Adipocyte (in vitro differentiated cells): ENCODE data around the gene SLC19A1.
"Not testable (repeated sequence)": the region's sequence is repeated elsewhere in the genome, so short reads cannot be mapped to it uniquely, and the experiment has no call there.

ENCODE experiments used
- DNase-seq: peaks from one replicate; pipeline ENCODE4 v3.0.0-alpha.2; 2015; ENCODE audit warnings: low read depth
- H3K27me3 ChIP-seq: replicated peaks from 2 replicates; pipeline ENCODE4 v1.7.0; 2013; ENCODE audit warnings: mild to moderate bottlenecking, low read length, moderate library complexity; ENCODE audit not compliant: control insufficient read depth, insufficient read depth
- H3K36me3 ChIP-seq: 2 replicates; pipeline ENCODE4 v1.7.0; 2013; ENCODE audit warnings: low read length, mild to moderate bottlenecking, moderate library complexity; ENCODE audit not compliant: control insufficient read depth, insufficient read depth, severe bottlenecking
- H3K4me1 ChIP-seq: 2 replicates; pipeline ENCODE4 v1.7.0; 2013; ENCODE audit warnings: mild to moderate bottlenecking, low read length, moderate library complexity; ENCODE audit not compliant: control insufficient read depth, insufficient read depth
- H3K4me3 ChIP-seq: 2 replicates; pipeline ENCODE4 v1.7.0; 2013; ENCODE audit warnings: mild to moderate bottlenecking, low read length, moderate library complexity
- H3K9ac ChIP-seq: 2 replicates; pipeline ENCODE4 v1.7.0; 2013; ENCODE audit warnings: mild to moderate bottlenecking, low read length, moderate library complexity
- H3K9me3 ChIP-seq: 2 replicates; pipeline ENCODE4 v1.7.0; 2013; ENCODE audit warnings: mild to moderate bottlenecking, low read length, moderate library complexity; ENCODE audit not compliant: control insufficient read depth

SLC19A1 gene

GRCh38 chr21:45533361-45533845 lies 8.8 kb downstream of the SLC19A1 start:
- H3K36me3 ChIP-seq = peaks cover 15% of the 10 kb centered on the region
- no peak for DNase-seq
- H3K9ac ChIP-seq = peak overlapping the region; percentile 63
- H3K27me3 ChIP-seq = no peaks in the 10 kb centered on the region
- H3K4me3 ChIP-seq = peak overlapping the region; percentile 55
- H3K4me1 ChIP-seq = peaks cover 20% of the 10 kb centered on the region
- H3K9me3 ChIP-seq = no peaks in the 10 kb centered on the region

DNA sequence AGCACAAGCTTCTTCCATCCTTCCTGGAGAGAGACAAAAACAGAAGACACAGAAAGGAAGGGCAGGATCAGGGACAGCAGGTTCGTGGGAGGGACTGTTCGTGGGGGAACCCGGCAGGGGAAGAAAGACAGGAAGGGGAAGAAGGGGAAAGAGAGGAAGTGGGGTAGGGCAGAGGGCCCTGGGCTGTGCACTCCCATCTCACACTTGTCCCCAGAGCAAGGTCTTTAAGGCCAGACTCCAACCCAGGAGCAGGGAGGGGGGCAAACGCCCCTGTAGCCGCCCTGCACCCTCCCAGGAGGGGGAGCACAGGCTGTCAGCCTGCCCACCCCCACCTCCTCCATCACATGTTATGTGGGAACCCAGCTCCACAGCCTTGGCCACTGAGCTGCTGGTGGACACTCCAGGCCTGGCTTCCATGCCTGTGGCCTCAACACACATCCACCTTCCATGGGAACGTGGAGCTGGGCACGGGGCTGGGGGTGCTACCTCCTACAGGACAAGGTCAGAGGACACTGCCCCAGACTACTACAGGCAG lies 9.3 kb downstream of the SLC19A1 start:
- no peaks in the 10 kb centered on the region for H3K9me3 ChIP-seq
- H3K9ac ChIP-seq = no peak overlapping the region
- no peaks in the 10 kb centered on the region for H3K27me3 ChIP-seq
- H3K4me3 ChIP-seq = no peak overlapping the region
- H3K36me3 ChIP-seq = peaks cover 15% of the 10 kb centered on the region
- DNase-seq = no peak
- peaks cover 20% of the 10 kb centered on the region for H3K4me1 ChIP-seq

DNA sequence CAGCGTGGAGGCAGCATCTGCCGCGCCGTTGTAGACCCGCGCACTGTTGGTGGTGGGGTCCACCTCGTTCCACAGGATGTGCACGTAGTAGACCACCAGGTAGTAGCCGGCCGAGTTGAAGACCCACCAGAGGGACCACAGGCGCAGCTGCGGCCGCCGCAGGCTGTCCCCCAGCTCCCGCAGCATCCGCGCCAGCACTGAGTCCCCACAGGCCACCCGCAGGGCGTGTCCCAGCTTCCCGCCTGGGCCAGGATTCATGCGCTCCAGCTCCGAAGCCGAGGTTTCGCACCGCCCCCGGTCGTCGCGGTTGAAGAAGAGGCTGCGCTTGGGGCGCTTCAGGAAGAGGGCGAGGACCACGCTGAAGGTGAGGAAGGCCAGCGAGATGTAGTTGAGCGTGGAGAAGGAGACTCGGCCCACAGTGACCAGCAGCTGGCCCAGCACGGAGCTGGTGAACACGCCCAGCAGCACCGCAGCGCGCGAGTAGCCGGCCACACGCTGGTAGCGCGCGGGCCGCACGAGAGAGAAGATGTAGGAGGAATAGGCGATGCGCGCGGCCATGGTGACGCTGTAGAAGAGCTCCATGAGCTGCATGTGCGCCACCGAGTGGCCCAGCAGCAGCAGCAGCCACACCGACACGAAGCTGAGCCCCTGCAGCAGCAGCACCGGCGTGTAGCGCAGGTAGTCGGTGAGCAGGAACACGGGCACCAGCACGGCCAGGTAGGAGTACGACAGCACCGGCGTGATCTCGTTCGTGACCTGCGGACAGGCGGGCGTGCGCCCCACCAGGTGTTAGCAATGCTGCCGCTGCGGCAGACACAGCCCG lies 10.6 kb downstream of the SLC19A1 start:
- Histone ChIP-seq H3K36me3 (peaks cover 15% of the 10 kb centered on the region), H3K4me3 (no peak overlapping the region), H3K9me3 (no peaks in the 10 kb centered on the region), H3K9ac (no peak overlapping the region), H3K27me3 (no peaks in the 10 kb centered on the region), H3K4me1 (peaks cover 20% of the 10 kb centered on the region)
- DNase-seq = no peak

DNA sequence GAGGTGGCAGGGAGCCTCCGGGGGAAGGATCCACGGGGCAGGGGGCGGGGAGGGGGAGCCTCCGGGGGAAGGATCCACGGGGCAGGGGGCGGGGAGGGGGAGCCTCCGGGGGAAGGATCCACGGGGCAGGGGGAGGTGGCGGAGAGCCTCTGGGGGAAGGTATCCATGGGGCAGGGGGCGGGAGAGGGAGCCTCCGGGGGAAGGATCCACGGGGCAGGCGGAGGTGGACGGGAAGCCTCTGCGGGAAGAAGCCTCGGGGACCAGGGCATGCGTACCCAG lies 11.2 kb downstream of the SLC19A1 start:
- Histone ChIP-seq H3K36me3 (peaks cover 15% of the 10 kb centered on the region), H3K4me1 (peaks cover 20% of the 10 kb centered on the region)
- H3K27me3 ChIP-seq, H3K9me3 ChIP-seq, H3K4me3 ChIP-seq, H3K9ac ChIP-seq, DNase-seq: not testable (repeated sequence)

DNA sequence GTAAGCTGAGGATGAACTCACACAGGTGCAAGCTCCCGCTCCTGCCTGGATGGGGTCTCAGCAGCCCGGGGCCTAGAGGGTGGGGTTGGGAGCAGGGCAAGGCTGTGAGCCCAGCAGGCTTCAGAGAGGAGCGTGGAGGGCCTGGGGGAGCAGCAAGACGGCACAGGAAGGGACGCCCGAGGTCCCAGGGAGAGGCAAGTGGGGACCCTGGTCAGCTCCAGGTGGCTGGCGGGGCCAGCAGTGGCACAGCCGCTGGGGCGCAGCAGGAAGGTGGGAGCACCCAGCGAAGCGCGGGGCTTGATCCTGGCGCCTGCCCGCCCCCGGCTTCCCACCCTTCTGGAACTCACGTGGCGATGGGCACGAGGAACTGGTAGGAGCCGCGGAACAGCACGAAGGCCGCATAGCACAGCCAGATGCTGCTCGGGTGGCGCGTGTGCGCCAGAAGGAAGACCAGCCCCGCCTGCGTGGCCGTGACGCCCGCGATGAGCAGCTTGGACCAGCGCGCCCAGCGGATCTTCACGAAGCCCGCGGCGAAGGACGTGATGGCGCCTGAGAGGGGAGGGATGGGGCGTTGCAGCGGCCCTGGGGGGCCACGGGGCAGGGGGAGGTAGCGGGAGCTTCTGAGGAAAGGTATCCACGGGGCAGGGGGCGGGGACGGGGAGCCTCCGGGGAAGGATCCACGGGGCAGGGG lies 11.7 kb downstream of the SLC19A1 start:
- peaks cover 15% of the 10 kb centered on the region for H3K36me3 ChIP-seq
- H3K9ac ChIP-seq = no peak overlapping the region
- peaks cover 18% of the 10 kb centered on the region for H3K4me1 ChIP-seq
- no peaks in the 10 kb centered on the region for H3K27me3 ChIP-seq
- no peak for DNase-seq
- H3K4me3 ChIP-seq = no peak overlapping the region
- H3K9me3 ChIP-seq = no peaks in the 10 kb centered on the region

DNA sequence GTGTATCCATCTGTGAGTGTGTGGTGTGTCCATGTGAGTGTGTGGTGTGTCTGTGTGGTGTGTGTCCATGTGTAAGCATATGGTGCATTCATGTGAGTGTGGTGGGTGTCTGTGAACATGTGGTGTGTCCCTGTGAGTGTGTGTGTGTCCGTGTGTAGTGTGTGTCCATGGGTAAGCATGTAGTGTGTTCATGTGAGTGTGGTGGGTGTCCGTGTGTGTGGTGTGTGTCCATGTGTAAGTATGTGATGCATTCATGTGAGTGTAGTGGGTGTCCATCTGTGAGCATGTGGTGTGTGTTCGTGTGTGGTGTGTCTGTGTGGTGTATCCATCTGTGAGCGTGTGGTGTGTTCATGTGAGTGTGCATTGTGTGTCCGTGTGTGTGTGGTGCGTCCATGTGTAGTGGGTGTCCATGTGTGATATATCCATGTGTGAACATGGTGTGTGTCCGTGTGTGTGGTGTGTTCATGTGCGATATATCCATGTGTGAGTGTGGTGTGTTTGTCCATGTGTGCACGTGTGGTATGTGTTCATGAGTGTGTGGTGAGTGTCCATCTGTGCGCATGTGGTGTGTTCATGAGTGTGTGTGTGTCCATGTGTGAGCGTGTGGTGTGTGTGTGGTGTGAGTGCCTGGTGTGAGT lies 12.3 kb downstream of the SLC19A1 start:
- DNase-seq = no peak
- H3K4me3 ChIP-seq = no peak overlapping the region
- no peak overlapping the region for H3K9ac ChIP-seq
- H3K4me1 ChIP-seq = peaks cover 14% of the 10 kb centered on the region
- peaks cover 19% of the 10 kb centered on the region for H3K36me3 ChIP-seq
- no peaks in the 10 kb centered on the region for H3K9me3 ChIP-seq
- no peaks in the 10 kb centered on the region for H3K27me3 ChIP-seq

GRCh38 chr21:45528981-45529784 lies 13.1 kb downstream of the SLC19A1 start:
- Histone ChIP-seq H3K36me3 (peaks cover 19% of the 10 kb centered on the region), H3K9me3 (no peaks in the 10 kb centered on the region), H3K4me1 (peaks cover 6% of the 10 kb centered on the region), H3K4me3 (no peak overlapping the region), H3K27me3 (no peaks in the 10 kb centered on the region), H3K9ac (no peak overlapping the region)
- no peak for DNase-seq

DNA sequence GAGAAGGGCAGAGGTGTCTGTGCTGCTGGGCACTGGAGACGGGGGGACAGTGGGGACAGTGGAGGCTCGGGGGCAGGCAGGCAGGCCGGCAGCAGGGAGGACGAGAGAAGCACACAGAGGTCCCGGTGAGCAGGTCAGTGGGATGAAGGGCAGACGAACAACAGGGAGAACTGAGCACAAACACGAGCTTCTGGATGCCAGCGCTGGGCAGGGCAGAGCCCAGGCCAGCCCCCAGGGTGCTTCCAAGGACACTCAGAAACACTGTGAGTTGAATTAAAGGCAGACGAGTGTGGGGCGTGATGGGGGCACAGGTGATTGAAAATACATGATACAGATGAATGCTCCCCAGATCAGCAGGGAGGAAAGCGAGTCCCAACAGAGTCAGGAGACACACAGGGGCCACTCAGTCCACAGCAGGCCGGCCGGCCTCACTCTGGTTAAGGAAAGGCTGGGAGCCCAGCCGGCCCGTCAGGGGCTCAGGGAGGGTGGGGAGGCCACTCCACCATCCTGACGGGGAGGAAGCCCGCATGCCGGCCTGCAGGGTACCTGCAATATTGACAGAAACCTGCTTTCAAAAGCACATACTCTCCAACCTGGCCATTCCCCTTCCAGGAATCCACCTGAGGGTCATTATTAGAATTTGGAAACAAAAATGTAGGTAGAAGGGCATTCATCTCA lies 14.1 kb downstream of the SLC19A1 start:
- H3K36me3 ChIP-seq = peaks cover 19% of the 10 kb centered on the region
- DNase-seq = no peak
- no peak overlapping the region for H3K9ac ChIP-seq
- H3K9me3 ChIP-seq = no peaks in the 10 kb centered on the region
- H3K4me3 ChIP-seq = no peak overlapping the region
- no peaks in the 10 kb centered on the region for H3K27me3 ChIP-seq
- no peaks in the 10 kb centered on the region for H3K4me1 ChIP-seq

- not testable (repeated sequence) for DNase-seq, H3K4me3 ChIP-seq, H3K9me3 ChIP-seq, H3K4me1 ChIP-seq, H3K9ac ChIP-seq, H3K27me3 ChIP-seq
- H3K36me3 ChIP-seq = peaks cover 23% of the 10 kb centered on the region
Measured at GRCh38 chr21:45527151-45527999, 14.9 kb downstream of the SLC19A1 start.

GRCh38 chr21:45525910-45526306 lies 16.3 kb downstream of the SLC19A1 start:
- peaks cover 8% of the 10 kb centered on the region for H3K9me3 ChIP-seq
- no peaks in the 10 kb centered on the region for H3K27me3 ChIP-seq
- no peak overlapping the region for H3K9ac ChIP-seq
- H3K4me1 ChIP-seq = no peaks in the 10 kb centered on the region
- no peak for DNase-seq
- H3K4me3 ChIP-seq = no peak overlapping the region
- H3K36me3 ChIP-seq = peaks cover 30% of the 10 kb centered on the region
